ENCODE results near the gene FAM163B. TPM values are rescaled to one million over a fixed set of nuclear protein-coding genes. Genes with fewer than 3 reads are reported as not detected.

Gene FAM163B
- total and polyA plus RNA-seq, 2 donors (not counting 1 experiment from before 2014, with no cell fraction given) = not detected

- H3K4me3 ChIP-seq (replicated peaks in 1 of 4; ENCODE audit: control extremely low read depth in 1 of 4, insufficient read depth in 1 of 4, low read depth in 3 of 4, low read length in 4 of 4) = no peak overlapping the region
- peaks cover 1% of the 10 kb centered on the region for H4K20me1 ChIP-seq (ENCODE audit: control insufficient read depth, extremely low read depth, insufficient read depth, low read length)
- no peak for DNase-seq (ENCODE audit: low read depth in 2 of 2)
- H3K27me3 ChIP-seq (ENCODE audit: control insufficient read depth, insufficient read depth, low read length) = peaks cover 5% of the 10 kb centered on the region
- H3K79me2 ChIP-seq (ENCODE audit: control insufficient read depth, insufficient read depth, low read length) = no peaks in the 10 kb centered on the region
- H3K4me1 ChIP-seq (ENCODE audit: control insufficient read depth, extremely low read depth, insufficient read depth, low read length) = no peaks in the 10 kb centered on the region
- no peak overlapping the region for H3K4me2 ChIP-seq (ENCODE audit: extremely low read depth, insufficient read depth, low read length)
- TF ChIP-seq, protein P1, sequence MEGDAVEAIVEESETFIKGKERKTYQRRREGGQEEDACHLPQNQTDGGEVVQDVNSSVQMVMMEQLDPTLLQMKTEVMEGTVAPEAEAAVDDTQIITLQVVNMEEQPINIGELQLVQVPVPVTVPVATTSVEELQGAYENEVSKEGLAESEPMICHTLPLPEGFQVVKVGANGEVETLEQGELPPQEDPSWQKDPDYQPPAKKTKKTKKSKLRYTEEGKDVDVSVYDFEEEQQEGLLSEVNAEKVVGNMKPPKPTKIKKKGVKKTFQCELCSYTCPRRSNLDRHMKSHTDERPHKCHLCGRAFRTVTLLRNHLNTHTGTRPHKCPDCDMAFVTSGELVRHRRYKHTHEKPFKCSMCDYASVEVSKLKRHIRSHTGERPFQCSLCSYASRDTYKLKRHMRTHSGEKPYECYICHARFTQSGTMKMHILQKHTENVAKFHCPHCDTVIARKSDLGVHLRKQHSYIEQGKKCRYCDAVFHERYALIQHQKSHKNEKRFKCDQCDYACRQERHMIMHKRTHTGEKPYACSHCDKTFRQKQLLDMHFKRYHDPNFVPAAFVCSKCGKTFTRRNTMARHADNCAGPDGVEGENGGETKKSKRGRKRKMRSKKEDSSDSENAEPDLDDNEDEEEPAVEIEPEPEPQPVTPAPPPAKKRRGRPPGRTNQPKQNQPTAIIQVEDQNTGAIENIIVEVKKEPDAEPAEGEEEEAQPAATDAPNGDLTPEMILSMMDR (conservative IDR thresholded peaks at IDR 0.05 in 1 of 2, IDR thresholded peaks at IDR 0.05 in 1 of 2; ENCODE audit: low read depth in 1 of 2, low read length in 2 of 2) = no peak
- no peak overlapping the region for H3K27ac ChIP-seq (ENCODE audit: insufficient read depth, low read length)
- H3K9me3 ChIP-seq (ENCODE audit: control insufficient read depth, insufficient read depth, low read depth, low read length) = no peaks in the 10 kb centered on the region
- no peak overlapping the region for H3K9ac ChIP-seq (ENCODE audit: insufficient read depth, low read length)
- no peak overlapping the region for H2AFZ ChIP-seq (ENCODE audit: low read length)
- H3K36me3 ChIP-seq (ENCODE audit: control insufficient read depth, insufficient read depth, low read length) = no peaks in the 10 kb centered on the region
These were observed 3.1 kb downstream of the FAM163B start for GRCh38 chr9:133605856-133606707.

- Histone ChIP-seq H3K27me3 (ENCODE audit: control insufficient read depth, insufficient read depth, low read length) (peaks cover 5% of the 10 kb centered on the region), H3K4me2 (ENCODE audit: extremely low read depth, insufficient read depth, low read length) (no peak overlapping the region), H3K9ac (ENCODE audit: insufficient read depth, low read length) (no peak overlapping the region), H3K36me3 (ENCODE audit: control insufficient read depth, insufficient read depth, low read length) (no peaks in the 10 kb centered on the region), H3K4me1 (ENCODE audit: control insufficient read depth, extremely low read depth, insufficient read depth, low read length) (no peaks in the 10 kb centered on the region), H4K20me1 (ENCODE audit: control insufficient read depth, extremely low read depth, insufficient read depth, low read length) (peaks cover under 1% of the 10 kb centered on the region), H3K9me3 (ENCODE audit: control insufficient read depth, insufficient read depth, low read depth, low read length) (no peaks in the 10 kb centered on the region), H2AFZ (ENCODE audit: low read length) (no peak overlapping the region), H3K4me3 (replicated peaks in 1 of 4; ENCODE audit: control extremely low read depth in 1 of 4, insufficient read depth in 1 of 4, low read depth in 3 of 4, low read length in 4 of 4) (no peak overlapping the region), H3K79me2 (ENCODE audit: control insufficient read depth, insufficient read depth, low read length) (no peaks in the 10 kb centered on the region), H3K27ac (ENCODE audit: insufficient read depth, low read length) (no peak overlapping the region)
- no peak for TF ChIP-seq EZH2 (IDR thresholded peaks at IDR 0.05; ENCODE audit: low read length, missing control alignments)
- TF ChIP-seq, protein P1 (conservative IDR thresholded peaks at IDR 0.05 in 1 of 2, IDR thresholded peaks at IDR 0.05 in 1 of 2; ENCODE audit: low read depth in 1 of 2, low read length in 2 of 2) = no peak
- no peak for DNase-seq (ENCODE audit: low read depth in 2 of 2)
These were observed 3.7 kb downstream of the FAM163B start for GRCh38 chr9:133605446-133605845.

- no peak overlapping the region for H3K4me2 ChIP-seq (ENCODE audit: extremely low read depth, insufficient read depth, low read length)
- H3K4me1 ChIP-seq (ENCODE audit: control insufficient read depth, extremely low read depth, insufficient read depth, low read length) = no peaks in the 10 kb centered on the region
- peaks cover 5% of the 10 kb centered on the region for H3K27me3 ChIP-seq (ENCODE audit: control insufficient read depth, insufficient read depth, low read length)
- H3K9ac ChIP-seq (ENCODE audit: insufficient read depth, low read length) = no peak overlapping the region
- no peaks in the 10 kb centered on the region for H3K79me2 ChIP-seq (ENCODE audit: control insufficient read depth, insufficient read depth, low read length)
- no peak overlapping the region for H3K4me3 ChIP-seq (replicated peaks in 1 of 4; ENCODE audit: control extremely low read depth in 1 of 4, insufficient read depth in 1 of 4, low read depth in 3 of 4, low read length in 4 of 4)
- H3K27ac ChIP-seq (ENCODE audit: insufficient read depth, low read length) = no peak overlapping the region
- no peak for DNase-seq (ENCODE audit: low read depth in 2 of 2)
- no peak for TF ChIP-seq EZH2 (IDR thresholded peaks at IDR 0.05; ENCODE audit: low read length, missing control alignments)
- TF ChIP-seq, protein P1 (conservative IDR thresholded peaks at IDR 0.05 in 1 of 2, IDR thresholded peaks at IDR 0.05 in 1 of 2; ENCODE audit: low read depth in 1 of 2, low read length in 2 of 2) = no peak
- H4K20me1 ChIP-seq (ENCODE audit: control insufficient read depth, extremely low read depth, insufficient read depth, low read length) = no peaks in the 10 kb centered on the region
- H3K9me3 ChIP-seq (ENCODE audit: control insufficient read depth, insufficient read depth, low read depth, low read length) = no peaks in the 10 kb centered on the region
- H3K36me3 ChIP-seq (ENCODE audit: control insufficient read depth, insufficient read depth, low read length) = no peaks in the 10 kb centered on the region
- no peak overlapping the region for H2AFZ ChIP-seq (ENCODE audit: low read length)
These were observed 4.3 kb downstream of the FAM163B start for GRCh38 chr9:133604856-133605255.
